Germinal center (tissue), 1 donor: ENCODE measurements around the gene SLC1A7.

ENCODE experiments used
- DNase-seq: peaks from one replicate; pipeline ENCODE4 v3.0.0; 2012; ENCODE audit warnings: mixed read lengths, low spot score

Gene SLC1A7

DNA sequence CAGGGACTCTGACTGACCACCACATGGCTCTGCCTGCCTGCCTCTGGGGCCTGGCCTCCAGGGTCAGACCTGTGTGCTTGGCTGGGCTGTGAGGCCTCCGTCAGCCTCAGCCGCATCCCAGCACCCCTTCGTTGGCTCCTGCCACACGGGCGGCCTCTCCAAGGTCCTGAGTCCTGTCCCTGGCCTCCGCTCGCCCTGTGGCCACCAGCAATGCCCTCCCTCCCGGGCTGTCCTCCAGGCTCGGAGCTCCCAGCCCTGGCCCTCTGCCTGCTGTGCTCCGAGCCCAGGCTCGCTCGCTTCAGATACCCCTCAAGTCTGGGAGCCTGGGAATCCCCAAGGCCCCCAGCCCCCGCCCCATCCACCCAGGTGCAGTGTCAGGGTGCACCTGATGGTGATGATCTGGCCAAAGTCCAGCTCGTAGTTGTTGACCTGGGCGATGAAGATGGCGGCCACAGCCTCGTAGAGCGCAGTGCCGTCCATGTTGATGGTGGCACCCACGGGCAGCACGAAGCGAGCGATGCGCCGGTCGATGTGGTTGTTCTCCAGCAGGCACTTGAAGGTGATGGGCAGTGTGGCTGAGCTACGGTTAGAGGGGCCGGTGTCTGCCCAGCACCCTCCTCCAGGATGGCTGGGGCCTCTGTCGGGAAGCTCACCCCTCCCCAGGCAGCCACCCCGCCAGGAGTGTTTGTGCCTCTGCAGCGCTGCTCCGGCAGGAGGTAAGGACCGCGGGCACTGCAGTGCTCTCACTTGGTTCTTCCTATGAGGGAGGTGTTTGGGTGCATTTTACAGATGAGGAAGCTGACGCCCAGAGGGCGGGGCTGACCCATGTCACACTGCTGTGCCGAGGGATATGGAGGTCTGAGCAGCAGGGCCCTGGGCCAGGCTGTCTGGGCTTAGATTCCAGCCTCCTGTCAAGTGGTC is 52.0 kb downstream of the SLC1A7 start:
- DNase-seq = no peak

DNA sequence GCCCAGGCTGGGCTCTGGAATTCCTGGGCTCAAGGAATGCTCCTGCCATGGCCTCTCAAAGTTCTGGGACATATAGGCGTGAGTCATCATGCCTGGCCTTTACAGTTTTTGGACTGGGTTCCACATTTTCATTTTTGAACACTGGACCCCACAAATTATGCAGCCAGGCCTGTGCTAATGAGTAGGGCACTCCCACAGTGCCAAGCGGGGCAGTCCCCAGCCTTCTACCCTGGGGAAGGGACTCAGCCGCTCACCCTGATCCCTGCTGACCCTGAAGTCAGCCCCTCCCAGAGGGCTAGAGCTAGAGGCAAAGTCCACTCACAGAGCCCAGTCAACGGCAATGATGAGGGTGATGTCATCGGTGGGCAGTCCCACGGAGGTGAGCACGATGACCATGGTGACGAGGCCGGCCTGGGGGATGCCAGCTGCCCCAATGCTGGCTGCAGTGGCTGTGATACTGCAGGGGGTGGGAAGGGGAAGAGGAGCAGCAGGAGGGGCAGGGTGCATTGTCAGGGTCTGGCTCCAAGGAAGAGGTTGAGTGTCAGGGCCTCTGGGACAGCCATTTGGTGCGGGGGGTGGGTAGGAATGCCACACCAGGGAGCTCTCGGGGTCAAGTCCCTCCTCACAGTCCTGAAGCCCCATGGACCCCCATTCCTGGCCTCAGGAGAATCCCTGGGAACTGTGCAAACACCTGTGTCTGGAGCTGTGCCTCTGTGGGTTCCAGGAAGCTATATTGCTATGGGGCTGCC is 52.8 kb downstream of the SLC1A7 start:
- DNase-seq = no peak

DNA sequence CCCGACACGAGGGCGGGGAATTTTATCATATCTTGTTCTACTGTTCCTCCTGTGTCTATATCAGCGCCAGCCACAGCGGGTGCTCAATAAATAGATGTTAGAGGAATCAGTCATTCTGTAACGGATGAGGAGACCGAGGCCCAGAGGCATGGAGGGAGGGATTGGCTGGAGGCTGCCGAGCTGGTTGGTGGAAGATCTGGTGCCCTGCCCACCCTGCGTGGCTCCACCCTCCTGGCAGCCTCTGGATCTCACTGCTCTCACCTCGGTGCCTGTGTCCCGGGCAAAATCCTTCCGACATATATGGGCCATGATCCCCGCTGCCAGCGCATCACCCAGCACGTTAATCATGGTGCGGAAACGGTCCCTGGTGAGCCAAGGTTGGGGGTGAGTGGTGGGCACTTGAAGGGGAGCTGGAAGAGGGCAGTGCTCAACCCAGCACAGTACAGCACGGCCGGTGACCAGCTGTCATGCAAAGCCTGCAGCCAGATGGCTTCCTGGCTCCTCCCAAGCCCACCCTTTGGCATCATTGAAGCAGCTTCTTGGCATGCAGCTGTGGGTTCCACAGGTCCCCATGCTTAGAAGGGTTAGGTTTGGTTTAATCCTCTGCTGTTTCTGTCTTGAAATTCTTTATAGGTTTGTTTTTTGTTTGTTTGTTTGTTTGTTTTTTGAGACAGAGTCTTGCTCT is 53.7 kb downstream of the SLC1A7 start:
- no peak for DNase-seq

DNA sequence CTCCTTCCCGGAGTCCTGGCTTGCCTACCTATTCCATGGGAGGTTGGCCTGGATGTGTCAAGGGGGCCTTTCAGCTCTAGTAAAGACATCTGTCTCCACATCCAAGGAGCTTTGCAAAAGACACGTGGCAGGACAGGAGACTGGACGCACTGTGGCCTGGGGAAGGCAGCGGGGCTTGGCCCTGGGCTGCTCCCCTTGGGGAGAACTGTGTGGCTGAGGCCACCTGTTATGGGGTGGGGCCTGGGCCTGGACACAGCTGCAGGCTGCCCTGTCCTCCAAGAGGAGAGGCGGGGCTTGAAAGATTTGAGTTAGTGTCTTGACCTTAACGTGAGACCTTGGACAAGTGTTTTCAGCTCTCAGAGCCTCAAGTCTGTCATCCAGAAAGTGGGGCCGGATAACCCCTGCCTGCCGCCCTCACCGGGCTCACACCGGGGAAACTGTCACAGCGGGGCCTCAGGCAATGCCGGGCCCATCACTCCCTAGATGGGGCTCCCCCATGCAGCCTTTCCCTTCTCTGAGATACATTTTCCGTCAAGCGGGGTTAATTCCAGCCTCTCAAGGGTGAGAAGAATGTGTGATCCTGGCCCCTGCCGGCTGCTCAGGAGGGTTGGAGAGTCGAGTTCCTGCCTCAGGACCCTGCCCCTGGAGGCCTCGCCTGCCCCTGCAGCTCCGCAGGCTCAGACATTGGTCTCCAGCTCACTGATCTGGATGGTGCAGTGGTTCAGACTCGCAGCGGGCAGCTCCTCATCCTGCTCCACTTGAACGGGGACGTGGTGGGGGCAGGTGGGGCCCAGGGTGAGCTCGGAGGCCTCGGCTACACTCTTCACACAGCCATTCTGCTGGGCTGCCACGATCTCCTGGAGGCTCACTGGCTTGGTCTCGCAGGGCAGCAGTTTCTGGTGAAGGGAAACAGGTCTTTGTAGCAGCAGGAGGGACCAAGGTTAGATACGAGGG is 54.8 kb downstream of the SLC1A7 start:
- DNase-seq = no peak

DNA sequence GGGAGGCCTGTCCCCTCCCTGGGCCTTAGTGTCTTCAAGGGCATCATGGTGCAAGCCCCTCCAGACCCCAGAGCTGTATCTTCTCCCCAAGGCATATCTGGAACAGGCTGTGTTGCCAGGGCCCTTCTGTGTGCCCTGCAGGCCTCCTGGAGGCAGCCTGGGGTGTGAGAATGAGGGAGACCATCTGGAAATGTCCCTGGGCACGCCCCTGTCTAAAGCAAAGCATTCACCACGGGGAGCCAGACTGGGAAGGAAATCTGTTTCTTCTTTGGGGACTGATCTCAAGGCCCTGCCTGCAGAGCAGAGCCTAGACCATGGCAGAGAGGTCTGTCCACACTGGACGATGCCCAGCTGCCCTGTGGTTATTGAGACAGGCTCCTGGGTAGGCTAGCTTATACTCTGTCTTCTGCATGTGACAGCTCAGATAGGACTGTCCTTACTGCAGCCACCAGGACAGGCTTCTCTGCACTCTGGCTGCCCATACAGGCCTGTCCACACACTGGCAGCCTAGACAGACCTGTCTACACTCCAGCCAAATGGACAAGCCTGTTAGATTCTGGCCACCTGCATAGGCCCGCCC is 55.9 kb downstream of the SLC1A7 start:
- DNase-seq = no peak

DNA sequence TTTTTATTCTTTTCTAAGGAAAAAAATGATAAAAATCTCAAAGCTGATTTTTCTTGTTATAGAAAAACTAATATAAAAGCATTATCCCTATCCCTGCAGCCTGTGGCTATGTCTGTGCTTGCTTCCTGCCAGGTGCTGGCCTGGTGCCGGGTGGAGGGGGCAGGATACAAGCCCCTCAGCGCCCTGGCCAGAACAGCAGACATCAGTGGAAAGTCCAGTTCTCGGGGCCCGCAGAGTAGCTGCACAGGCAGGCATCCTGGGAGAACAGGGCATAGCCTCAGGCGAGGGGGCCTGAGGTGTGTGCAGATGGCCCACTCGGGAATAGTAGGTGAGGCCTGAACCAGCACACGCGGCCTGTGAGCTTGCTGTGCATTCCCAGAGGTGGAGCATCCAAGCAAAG is 57.0 kb downstream of the SLC1A7 start:
- DNase-seq = no peak

DNA sequence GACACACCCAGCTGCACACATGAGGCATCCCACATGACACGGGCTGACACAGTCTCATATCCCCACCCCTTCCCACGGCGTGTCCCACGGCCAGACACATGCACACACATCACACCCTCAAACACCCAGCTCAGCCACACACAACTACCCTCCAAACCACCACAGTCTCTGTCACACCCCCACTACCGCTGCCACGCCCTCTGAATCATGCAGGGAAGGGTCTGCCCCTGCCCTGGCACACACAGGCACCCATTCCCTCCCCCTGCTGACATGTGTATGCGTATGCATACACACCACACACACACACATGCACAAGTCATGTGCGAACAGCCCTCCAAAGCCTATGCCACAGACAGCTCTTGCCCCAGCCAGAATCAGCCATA is 57.9 kb downstream of the SLC1A7 start:
- DNase-seq = no peak

DNA sequence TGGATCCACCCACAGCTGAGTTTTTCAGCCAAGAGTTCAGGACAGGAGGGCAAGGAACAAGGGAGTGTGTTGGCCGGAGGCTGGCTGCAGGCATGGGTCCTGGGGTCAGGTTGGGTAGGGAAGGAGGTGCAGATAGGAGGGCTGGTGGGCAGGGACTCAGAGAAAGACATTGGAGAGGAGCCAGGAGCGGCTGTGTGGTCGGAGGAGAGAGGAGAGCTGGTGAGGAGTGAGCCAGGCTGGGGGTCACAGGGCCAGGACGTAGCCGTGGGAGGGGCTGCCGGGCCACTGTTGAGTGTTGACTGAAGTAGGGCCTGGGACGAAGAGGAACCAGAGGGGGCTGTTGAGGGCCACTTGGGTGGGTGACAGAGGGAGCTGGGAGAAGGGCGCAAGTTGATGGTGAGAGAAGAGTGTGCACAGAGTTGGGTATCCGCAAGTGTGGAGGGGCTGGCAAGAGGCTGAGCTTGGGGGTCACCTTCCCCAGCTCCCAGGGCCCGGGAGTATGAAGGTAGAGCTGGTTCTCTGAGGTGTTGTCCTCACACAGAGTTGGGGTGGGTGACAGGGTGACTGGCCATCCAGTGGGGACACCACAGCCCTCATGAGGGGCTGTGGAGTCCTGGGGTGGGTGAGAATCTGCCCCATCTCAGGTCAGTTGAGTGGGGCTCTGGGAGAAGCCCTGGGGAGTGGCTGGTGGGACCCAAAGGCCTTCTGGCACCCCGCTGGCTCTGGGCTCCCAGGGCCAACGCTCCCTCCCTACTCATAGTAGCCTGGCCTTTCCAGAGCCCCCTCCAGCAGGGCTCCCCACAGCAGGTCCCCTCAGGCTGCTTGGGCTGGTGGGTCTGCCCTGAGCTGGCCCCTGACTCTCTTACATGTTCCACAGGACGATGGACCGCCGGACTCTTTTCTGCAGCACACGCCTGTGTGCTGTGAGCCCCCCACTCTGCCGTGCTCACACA is 58.5 kb downstream of the SLC1A7 start:
- no peak for DNase-seq

DNA sequence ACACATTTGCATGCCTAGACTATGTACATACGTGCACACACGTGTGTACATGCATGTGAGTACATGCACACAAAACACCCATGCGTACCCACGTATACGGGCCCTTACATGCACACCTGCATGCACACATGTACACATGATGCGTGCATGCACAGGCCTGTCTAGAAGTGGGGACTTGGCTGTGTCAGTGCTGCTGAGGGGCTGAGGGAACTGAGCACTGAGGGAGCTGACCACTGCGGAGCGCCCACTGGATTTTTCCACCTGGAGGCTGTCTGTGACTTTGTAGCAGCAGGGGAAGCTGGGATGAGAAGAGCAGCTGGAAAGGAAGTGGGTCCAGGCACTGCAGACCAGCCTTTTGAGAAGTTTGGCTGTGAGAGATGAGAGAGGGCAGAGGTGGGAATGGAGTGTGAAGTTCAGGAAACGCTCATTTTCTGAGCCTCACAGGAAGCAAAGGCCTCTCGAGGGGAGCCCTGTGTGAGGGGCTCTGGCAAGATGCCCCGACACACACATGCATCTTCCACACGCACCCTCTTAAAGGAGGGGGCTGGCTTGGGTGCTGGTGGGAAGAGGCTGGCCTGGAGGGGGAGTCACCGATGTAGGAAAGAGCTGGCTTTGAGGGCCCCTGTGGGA is 59.5 kb downstream of the SLC1A7 start:
- DNase-seq = no peak

DNA sequence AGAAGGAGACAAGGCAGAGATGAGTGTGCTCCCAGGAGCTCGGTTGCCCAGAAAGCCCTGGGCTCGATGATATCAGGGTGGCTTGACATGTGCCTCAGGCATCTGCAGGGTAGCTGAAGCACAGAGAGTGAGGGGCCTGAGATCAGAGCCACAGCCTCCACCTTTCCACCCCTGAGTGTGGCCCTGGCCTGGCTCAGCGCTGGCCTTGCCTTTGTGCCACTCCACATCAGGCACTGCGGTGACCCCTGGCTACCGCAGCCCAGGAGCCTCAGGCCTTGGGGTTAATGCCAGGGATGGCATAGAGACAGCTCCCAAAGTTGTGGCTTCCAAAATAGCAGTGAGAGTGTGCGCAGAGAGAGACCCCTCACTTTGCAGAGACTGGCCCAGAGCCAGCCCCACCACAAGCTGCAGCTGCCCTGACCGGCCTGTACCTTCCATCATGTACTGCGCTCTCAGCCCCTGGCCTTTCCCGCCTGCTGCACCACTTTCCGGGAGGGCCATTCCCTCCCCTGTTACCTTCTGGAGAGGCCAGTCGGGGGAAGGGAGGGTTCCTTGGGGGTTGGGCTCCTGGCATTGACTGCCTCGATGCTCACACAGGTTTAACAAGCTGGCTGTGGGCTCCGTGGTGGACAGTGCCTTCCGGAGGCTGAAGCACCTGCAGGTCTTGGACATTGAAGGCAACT is 60.9 kb downstream of the SLC1A7 start:
- no peak for DNase-seq

DNA sequence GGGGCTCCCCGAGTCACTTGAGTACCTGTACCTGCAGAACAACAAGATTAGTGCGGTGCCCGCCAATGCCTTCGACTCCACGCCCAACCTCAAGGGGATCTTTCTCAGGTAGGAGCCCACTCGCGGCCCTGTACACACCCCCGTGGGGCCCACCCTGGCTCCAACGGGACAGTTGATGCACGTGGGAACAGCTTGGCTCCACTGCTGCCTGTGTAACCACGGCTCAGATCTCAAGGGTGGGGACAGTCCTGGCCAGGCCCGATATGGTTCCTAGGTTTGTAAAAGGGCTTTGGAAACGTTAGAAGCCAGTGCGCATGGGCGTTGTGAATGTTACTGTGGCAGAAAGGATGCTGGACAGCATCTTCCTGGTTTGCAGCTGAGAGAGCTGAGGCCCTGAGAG is 61.7 kb downstream of the SLC1A7 start:
- no peak for DNase-seq

DNA sequence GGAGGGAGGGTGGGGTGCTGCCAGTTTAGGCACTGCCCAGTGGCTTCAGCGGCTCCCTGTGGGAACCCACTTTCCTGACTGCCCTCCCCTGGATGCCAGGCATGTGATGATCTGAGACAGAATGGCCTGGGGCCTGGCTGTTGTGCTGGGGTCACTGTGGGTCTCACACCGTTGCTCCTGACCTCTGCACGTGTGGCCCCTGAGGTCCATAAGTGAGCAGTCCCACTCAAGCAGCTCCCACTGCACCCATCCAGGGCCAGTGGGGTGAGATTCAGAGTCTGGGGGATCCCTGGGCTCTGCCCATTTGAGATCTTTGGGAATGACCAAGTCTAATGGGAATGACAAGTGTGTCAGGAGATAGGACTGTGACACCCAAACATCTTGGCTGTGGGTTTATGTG is 62.4 kb downstream of the SLC1A7 start:
- DNase-seq = no peak

DNA sequence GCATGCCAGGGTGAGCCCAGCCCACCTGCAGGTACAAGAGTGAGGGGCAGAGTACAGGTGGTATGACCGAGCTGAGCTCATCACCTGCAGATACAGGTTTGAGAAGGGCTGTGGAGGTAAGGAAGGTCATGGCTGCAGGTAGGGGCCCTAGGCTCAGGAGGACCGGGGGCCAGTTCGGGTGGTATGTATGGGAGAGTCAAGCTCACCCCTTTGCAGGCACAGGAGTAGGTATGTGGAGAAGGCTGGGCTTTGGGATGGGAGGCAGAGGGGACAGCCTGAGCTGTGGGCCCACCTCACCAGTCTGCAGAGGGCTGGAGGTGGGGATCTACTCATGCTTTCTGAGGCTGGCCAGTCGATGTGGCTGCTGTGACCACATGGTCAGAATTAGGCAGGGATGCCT is 63.2 kb downstream of the SLC1A7 start:
- DNase-seq = no peak

DNA sequence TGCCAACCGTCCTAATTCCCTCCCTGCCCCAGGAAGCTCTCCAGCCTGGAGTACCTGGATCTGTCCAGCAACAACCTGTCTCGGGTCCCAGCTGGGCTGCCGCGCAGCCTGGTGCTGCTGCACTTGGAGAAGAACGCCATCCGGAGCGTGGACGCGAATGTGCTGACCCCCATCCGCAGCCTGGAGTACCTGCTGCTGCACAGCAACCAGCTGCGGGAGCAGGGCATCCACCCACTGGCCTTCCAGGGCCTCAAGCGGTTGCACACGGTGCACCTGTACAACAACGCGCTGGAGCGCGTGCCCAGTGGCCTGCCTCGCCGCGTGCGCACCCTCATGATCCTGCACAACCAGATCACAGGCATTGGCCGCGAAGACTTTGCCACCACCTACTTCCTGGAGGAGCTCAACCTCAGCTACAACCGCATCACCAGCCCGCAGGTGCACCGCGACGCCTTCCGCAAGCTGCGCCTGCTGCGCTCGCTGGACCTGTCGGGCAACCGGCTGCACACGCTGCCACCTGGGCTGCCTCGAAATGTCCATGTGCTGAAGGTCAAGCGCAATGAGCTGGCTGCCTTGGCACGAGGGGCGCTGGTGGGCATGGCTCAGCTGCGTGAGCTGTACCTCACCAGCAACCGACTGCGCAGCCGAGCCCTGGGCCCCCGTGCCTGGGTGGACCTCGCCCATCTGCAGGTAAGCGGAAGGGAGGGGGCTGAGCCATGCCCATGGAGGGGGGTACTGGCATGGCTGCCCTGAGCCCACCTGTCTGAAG is 63.9 kb downstream of the SLC1A7 start:
- no peak for DNase-seq

DNA sequence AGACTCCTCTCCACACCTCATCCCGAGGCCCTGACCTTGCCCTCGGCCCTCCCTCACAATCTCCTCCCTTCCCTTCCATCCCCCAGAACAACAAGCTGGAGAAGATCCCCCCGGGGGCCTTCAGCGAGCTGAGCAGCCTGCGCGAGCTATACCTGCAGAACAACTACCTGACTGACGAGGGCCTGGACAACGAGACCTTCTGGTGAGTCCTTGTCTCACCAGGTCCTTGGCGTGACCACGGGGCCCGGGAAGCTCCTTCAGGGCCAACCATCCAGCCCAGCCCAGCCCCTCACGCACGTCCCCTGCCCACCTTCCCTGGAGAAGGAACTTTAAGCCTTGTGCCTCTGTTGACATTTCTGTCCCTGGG is 64.9 kb downstream of the SLC1A7 start:
- no peak for DNase-seq

DNA sequence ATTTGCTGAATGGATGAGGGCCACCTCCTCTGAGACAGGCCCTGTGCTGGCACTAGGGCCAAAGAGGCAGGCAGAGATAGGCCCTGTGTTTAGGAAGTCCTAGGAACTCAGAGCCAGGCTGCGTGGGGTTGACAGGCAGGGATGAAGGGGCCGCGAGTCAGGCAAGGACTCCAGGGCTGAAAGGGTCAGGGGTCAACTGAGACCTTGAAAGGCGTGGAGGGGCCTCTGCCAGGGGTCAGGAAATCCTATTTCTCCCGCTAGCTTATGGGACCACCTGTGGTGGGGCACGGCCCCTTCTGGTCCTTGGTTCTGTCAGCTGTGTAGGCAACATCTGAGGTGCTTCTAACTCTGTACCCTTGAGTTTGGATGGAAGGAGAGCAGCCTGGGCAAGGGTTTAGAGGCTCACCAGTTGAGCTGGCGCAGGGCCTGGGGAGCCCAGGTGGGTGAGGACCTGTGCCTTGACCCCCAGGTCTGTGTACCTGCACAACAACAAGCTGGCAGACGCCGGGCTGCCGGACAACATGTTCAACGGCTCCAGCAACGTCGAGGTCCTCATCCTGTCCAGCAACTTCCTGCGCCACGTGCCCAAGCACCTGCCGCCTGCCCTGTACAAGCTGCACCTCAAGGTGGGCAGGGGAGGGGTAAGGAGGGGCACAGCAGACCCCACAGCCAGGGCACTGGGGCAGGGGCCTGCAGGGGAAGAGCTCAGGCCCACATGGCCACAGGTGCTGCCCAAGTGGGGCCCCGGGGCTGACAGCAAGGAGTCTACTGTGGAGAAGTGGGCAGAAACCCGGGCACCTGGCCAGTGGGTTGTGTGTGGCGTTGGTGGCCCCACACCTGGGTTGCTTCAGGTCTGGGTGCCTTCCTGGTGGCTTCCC is 65.5 kb downstream of the SLC1A7 start:
- no peak for DNase-seq

DNA sequence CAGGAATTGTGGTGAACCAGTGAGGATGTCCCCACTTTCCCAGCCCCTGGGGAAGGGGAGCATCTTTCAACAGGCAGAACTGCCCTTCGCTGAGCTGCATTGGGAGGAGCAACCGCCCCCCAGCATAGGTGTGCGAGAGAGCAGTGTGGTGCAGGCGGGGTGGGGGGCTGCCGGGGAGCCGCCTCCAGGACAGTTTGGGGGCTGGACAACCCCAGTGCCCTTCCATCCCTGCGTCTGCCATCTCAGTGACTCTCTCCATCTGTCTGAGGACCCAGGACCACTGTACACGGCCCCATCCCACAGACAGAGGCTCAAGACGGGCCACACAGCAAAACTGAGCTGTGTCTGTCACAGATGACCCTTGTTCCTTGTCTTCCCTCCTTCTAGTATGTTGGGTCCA is 66.3 kb downstream of the SLC1A7 start:
- DNase-seq = no peak
